DND-41 (cell line): ENCODE measurements around the gene DSCAM.

Experiments used
- ATAC-seq: fragments of 200-7000 bp; cut with Tn5 transposase; 3 replicates; pipeline ENCODE4 v1.9.1; 2021; ENCODE audit warnings: low read depth; ENCODE audit not compliant: insufficient read depth
- DNase-seq: peaks from one replicate; pipeline ENCODE4 v3.0.0-alpha.2; 2020
- H2AFZ ChIP-seq: 2 replicates; pipeline ENCODE4 v1.6.0; 2012; ENCODE audit warnings: low read depth, low read length
- H3K27ac ChIP-seq: 2 replicates; pipeline ENCODE4 v1.5.1; 2012; ENCODE audit warnings: low read length, inconsistent platforms
- H3K27me3 ChIP-seq: fragments of 200-600 bp; sonication (generic); 2 replicates; pipeline ENCODE4 v1.6.0; 2012; ENCODE audit warnings: low read length, mild to moderate bottlenecking, inconsistent platforms; ENCODE audit not compliant: insufficient read depth, poor library complexity
- H3K36me3 ChIP-seq: 2 replicates; pipeline ENCODE4 v1.5.1; 2012; ENCODE audit warnings: low read length, inconsistent platforms; ENCODE audit not compliant: insufficient read depth
- H3K4me1 ChIP-seq: 2 replicates; pipeline ENCODE4 v1.5.1; 2012; ENCODE audit warnings: mild to moderate bottlenecking, low read length; ENCODE audit not compliant: insufficient read depth
- H3K4me2 ChIP-seq: 2 replicates; pipeline ENCODE4 v1.6.0; 2012; ENCODE audit warnings: mild to moderate bottlenecking, moderate library complexity, low read length, inconsistent platforms; ENCODE audit not compliant: insufficient read depth
- H3K4me3 ChIP-seq, 2 experiments: fragments of 200-600 bp in 1 of 2; shearing (Covaris generic) in 1 of 2; 2 replicates each; pipeline ENCODE4 v1.5.1; 2012 to 2016; ENCODE audit warnings: inconsistent platforms in 2 of 2, low read length in 2 of 2, mild to moderate bottlenecking in 2 of 2, low read depth in 1 of 2, moderate library complexity in 1 of 2
- H3K79me2 ChIP-seq: 2 replicates; pipeline ENCODE4 v1.6.0; 2012; ENCODE audit warnings: low read length, inconsistent platforms; ENCODE audit not compliant: insufficient read depth
- H3K9ac ChIP-seq: 2 replicates; pipeline ENCODE4 v1.6.0; 2012; ENCODE audit warnings: low read depth, mild to moderate bottlenecking, inconsistent platforms, low read length, moderate library complexity
- H3K9me3 ChIP-seq: 2 replicates; pipeline ENCODE4 v1.5.1; 2012; ENCODE audit warnings: low read length, moderate library complexity, mild to moderate bottlenecking, inconsistent platforms; ENCODE audit not compliant: insufficient read depth, severe bottlenecking
- H4K20me1 ChIP-seq: 2 replicates; pipeline ENCODE4 v1.6.0; 2012; ENCODE audit warnings: low read length; ENCODE audit not compliant: insufficient read depth
- CTCF ChIP-seq: IDR thresholded peaks from 2 replicates; pipeline ENCODE4 v1.5.1; 2012; ENCODE audit warnings: borderline replicate concordance, low read length, moderate library complexity, mild to moderate bottlenecking; ENCODE audit not compliant: poor library complexity, severe bottlenecking; ENCODE audit errors: extremely low read depth
- EZH2 ChIP-seq: IDR thresholded peaks from 3 replicates; pipeline ENCODE4 v1.6.1; 2012; ENCODE audit warnings: borderline replicate concordance, low read depth, mild to moderate bottlenecking, moderate library complexity, low read length, inconsistent platforms; ENCODE audit not compliant: severe bottlenecking

Gene DSCAM

GRCh38 chr21:40465382-40465781 lies 381.6 kb downstream of the DSCAM start:
- Histone ChIP-seq H4K20me1 (no peaks in the 10 kb centered on the region), H3K4me3 (no peak overlapping the region), H3K4me2 (no peak overlapping the region), H3K36me3 (no peaks in the 10 kb centered on the region), H3K27me3 (peaks cover 17% of the 10 kb centered on the region), H2AFZ (no peak overlapping the region), H3K9me3 (no peaks in the 10 kb centered on the region), H3K79me2 (no peaks in the 10 kb centered on the region), H3K9ac (no peak overlapping the region), H3K27ac (no peak overlapping the region), H3K4me1 (no peaks in the 10 kb centered on the region)
- TF ChIP-seq EZH2 (no peak), CTCF (no peak)
- ATAC-seq (no peak), DNase-seq (no peak)

- H3K4me3 ChIP-seq, result no peak overlapping the region
- no peak overlapping the region for H3K4me2 ChIP-seq
- no peak overlapping the region for H3K9ac ChIP-seq
- ATAC-seq (no peak), DNase-seq (no peak)
- no peaks in the 10 kb centered on the region for H4K20me1 ChIP-seq
- H2AFZ ChIP-seq, result no peak overlapping the region
- no peaks in the 10 kb centered on the region for H3K79me2 ChIP-seq
- H3K9me3 ChIP-seq, result no peaks in the 10 kb centered on the region
- TF ChIP-seq EZH2, result no peak
- no peak for TF ChIP-seq CTCF
- H3K36me3 ChIP-seq, result no peaks in the 10 kb centered on the region
- peaks cover 7% of the 10 kb centered on the region for H3K27me3 ChIP-seq
- no peak overlapping the region for H3K27ac ChIP-seq
- no peaks in the 10 kb centered on the region for H3K4me1 ChIP-seq
Measured at GRCh38 chr21:40463176-40463575, 383.8 kb downstream of the DSCAM start.

- H3K4me3 ChIP-seq, result no peak overlapping the region
- H3K27me3 ChIP-seq, result peaks cover 7% of the 10 kb centered on the region
- H3K27ac ChIP-seq, result no peak overlapping the region
- H3K9me3 ChIP-seq, result no peaks in the 10 kb centered on the region
- no peaks in the 10 kb centered on the region for H4K20me1 ChIP-seq
- H3K4me1 ChIP-seq, result no peaks in the 10 kb centered on the region
- H3K36me3 ChIP-seq, result no peaks in the 10 kb centered on the region
- H3K79me2 ChIP-seq, result no peaks in the 10 kb centered on the region
- ATAC-seq (no peak), DNase-seq (no peak)
- no peak overlapping the region for H3K4me2 ChIP-seq
- no peak overlapping the region for H3K9ac ChIP-seq
- H2AFZ ChIP-seq, result no peak overlapping the region
- TF ChIP-seq CTCF (no peak), EZH2 (no peak)
Measured at GRCh38 chr21:40461008-40461407, 385.9 kb downstream of the DSCAM start.

GRCh38 chr21:40457741-40458140 lies 389.2 kb downstream of the DSCAM start:
- Histone ChIP-seq H2AFZ (no peak overlapping the region), H4K20me1 (no peaks in the 10 kb centered on the region), H3K27ac (no peak overlapping the region), H3K4me2 (no peak overlapping the region), H3K9ac (no peak overlapping the region), H3K27me3 (peaks cover 7% of the 10 kb centered on the region), H3K4me3 (no peak overlapping the region), H3K4me1 (no peaks in the 10 kb centered on the region), H3K79me2 (no peaks in the 10 kb centered on the region), H3K9me3 (no peaks in the 10 kb centered on the region), H3K36me3 (no peaks in the 10 kb centered on the region)
- DNase-seq (no peak), ATAC-seq (no peak)
- TF ChIP-seq CTCF (no peak), EZH2 (no peak)
